GM23338 (cell line): ENCODE data around the gene RER1. TPM values are rescaled to one million over a fixed set of nuclear protein-coding genes. Genes with fewer than 3 reads are reported as not detected.

Experiments used
- CREB1 ChIP-seq: fragments of 250-450 bp; sonication (Bioruptor Pico); IDR thresholded peaks from 2 replicates; pipeline ENCODE4 v1.5.0; 2020; ENCODE audit warnings: low read depth, mild to moderate bottlenecking, moderate library complexity
- ETS1 ChIP-seq: IDR thresholded peaks from 2 replicates; pipeline ENCODE4 v1.6.1; 2016; ENCODE audit warnings: antibody characterized with exemption
- EZH2 ChIP-seq: fragments of 200-600 bp; sonication (generic); IDR thresholded peaks from one replicate; pipeline ENCODE4 v1.8.0; 2017; ENCODE audit warnings: antibody characterized with exemption, mild to moderate bottlenecking, low read depth; ENCODE audit not compliant: unreplicated experiment
- POLR2AphosphoS5 ChIP-seq: IDR thresholded peaks from 2 replicates; pipeline ENCODE4 v1.6.1; 2016; ENCODE audit warnings: antibody characterized with exemption, low read depth
- polyA plus RNA-seq: library from polyadenylated mRNA; unstranded; fragments of >200 nt; fragmentation: Nextera tagmentation; extraction: Ambion mirVana; gene quantifications from 2 replicates; pipeline ENCODE4 v1.2.1, GENCODE V29; 2016
- total RNA-seq: library from RNA; depleted of rRNA; stranded (reverse); fragments of >200 nt; shearing (Covaris generic); gene quantifications from 2 replicates; pipeline ENCODE4 v1.2.3, GENCODE V29; 2014
- TF ChIP-seq, protein P1 (sequence below): fragments of 250-450 bp; sonication (Bioruptor Pico); IDR thresholded peaks from 2 replicates; pipeline ENCODE4 v1.5.0; 2020; ENCODE audit warnings: mild to moderate bottlenecking, moderate library complexity
- TF ChIP-seq, protein P2 (sequence below), 2 experiments: fragments of 200-600 bp in 1 of 2; sonication (generic) in 1 of 2; conservative IDR thresholded peaks; 2 replicates each; pipeline versions ENCODE4 v1.5.1 to v1.6.1; 2016 to 2017; ENCODE audit warnings: antibody characterized with exemption in 2 of 2, low read depth in 2 of 2, mild to moderate bottlenecking in 2 of 2, moderate library complexity in 1 of 2

The RER1 gene
- total and polyA plus RNA-seq, 2 experiments from 2014 or later, result 58.4 to 99.5 TPM

- TF ChIP-seq, protein P1, sequence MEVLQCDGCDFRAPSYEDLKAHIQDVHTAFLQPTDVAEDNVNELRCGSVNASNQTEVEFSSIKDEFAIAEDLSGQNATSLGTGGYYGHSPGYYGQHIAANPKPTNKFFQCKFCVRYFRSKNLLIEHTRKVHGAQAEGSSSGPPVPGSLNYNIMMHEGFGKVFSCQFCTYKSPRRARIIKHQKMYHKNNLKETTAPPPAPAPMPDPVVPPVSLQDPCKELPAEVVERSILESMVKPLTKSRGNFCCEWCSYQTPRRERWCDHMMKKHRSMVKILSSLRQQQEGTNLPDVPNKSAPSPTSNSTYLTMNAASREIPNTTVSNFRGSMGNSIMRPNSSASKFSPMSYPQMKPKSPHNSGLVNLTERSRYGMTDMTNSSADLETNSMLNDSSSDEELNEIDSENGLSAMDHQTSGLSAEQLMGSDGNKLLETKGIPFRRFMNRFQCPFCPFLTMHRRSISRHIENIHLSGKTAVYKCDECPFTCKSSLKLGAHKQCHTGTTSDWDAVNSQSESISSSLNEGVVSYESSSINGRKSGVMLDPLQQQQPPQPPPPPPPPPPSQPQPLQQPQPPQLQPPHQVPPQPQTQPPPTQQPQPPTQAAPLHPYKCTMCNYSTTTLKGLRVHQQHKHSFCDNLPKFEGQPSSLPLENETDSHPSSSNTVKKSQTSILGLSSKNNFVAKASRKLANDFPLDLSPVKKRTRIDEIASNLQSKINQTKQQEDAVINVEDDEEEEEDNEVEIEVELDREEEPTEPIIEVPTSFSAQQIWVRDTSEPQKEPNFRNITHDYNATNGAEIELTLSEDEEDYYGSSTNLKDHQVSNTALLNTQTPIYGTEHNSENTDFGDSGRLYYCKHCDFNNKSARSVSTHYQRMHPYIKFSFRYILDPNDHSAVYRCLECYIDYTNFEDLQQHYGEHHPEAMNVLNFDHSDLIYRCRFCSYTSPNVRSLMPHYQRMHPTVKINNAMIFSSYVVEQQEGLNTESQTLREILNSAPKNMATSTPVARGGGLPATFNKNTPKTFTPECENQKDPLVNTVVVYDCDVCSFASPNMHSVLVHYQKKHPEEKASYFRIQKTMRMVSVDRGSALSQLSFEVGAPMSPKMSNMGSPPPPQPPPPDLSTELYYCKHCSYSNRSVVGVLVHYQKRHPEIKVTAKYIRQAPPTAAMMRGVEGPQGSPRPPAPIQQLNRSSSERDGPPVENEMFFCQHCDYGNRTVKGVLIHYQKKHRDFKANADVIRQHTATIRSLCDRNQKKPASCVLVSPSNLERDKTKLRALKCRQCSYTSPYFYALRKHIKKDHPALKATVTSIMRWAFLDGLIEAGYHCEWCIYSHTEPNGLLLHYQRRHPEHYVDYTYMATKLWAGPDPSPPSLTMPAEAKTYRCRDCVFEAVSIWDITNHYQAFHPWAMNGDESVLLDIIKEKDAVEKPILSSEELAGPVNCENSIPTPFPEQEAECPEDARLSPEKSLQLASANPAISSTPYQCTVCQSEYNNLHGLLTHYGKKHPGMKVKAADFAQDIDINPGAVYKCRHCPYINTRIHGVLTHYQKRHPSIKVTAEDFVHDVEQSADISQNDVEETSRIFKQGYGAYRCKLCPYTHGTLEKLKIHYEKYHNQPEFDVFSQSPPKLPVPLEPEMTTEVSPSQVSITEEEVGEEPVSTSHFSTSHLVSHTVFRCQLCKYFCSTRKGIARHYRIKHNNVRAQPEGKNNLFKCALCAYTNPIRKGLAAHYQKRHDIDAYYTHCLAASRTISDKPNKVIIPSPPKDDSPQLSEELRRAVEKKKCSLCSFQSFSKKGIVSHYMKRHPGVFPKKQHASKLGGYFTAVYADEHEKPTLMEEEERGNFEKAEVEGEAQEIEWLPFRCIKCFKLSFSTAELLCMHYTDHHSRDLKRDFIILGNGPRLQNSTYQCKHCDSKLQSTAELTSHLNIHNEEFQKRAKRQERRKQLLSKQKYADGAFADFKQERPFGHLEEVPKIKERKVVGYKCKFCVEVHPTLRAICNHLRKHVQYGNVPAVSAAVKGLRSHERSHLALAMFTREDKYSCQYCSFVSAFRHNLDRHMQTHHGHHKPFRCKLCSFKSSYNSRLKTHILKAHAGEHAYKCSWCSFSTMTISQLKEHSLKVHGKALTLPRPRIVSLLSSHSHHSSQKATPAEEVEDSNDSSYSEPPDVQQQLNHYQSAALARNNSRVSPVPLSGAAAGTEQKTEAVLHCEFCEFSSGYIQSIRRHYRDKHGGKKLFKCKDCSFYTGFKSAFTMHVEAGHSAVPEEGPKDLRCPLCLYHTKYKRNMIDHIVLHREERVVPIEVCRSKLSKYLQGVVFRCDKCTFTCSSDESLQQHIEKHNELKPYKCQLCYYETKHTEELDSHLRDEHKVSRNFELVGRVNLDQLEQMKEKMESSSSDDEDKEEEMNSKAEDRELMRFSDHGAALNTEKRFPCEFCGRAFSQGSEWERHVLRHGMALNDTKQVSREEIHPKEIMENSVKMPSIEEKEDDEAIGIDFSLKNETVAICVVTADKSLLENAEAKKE (CRISPR knock-in tag), result no peak
- TF ChIP-seq CREB1 (no peak), ETS1 (no peak), EZH2 (no peak), POLR2AphosphoS5 (no peak)
- TF ChIP-seq, protein P2, sequence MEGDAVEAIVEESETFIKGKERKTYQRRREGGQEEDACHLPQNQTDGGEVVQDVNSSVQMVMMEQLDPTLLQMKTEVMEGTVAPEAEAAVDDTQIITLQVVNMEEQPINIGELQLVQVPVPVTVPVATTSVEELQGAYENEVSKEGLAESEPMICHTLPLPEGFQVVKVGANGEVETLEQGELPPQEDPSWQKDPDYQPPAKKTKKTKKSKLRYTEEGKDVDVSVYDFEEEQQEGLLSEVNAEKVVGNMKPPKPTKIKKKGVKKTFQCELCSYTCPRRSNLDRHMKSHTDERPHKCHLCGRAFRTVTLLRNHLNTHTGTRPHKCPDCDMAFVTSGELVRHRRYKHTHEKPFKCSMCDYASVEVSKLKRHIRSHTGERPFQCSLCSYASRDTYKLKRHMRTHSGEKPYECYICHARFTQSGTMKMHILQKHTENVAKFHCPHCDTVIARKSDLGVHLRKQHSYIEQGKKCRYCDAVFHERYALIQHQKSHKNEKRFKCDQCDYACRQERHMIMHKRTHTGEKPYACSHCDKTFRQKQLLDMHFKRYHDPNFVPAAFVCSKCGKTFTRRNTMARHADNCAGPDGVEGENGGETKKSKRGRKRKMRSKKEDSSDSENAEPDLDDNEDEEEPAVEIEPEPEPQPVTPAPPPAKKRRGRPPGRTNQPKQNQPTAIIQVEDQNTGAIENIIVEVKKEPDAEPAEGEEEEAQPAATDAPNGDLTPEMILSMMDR (conservative IDR thresholded peaks at IDR 0.05; ENCODE audit: low read depth in 2 of 2), result no peak
These were observed 10.6 kb upstream of the RER1 start (continued) for GRCh38 chr1:2380816-2381591.
